Liver (tissue), 9 donors: ENCODE measurements around the gene ZNF335. TPM values are rescaled to one million over a fixed set of nuclear protein-coding genes. Genes with fewer than 3 reads are reported as not detected.
"Not testable (repeated sequence)": the region's sequence is repeated elsewhere in the genome, so short reads cannot be mapped to it uniquely, and the experiment has no call there.

Experiments used
- DNase-seq: peaks from one replicate; pipeline ENCODE4 v3.0.0-alpha.2; 2017; ENCODE audit warnings: low spot score
- H3K27ac ChIP-seq, 2 donors: one replicate each; pipeline ENCODE4 v1.7.0; 2013; ENCODE audit warnings: inconsistent platforms in 2 of 2, low read length in 2 of 2, control low read depth in 1 of 2, low read depth in 1 of 2, mild to moderate bottlenecking in 1 of 2
- H3K27me3 ChIP-seq, 4 donors: one replicate each; pipeline versions ENCODE4 v1.6.1 to v1.7.0; 2013; ENCODE audit warnings: low read length in 3 of 4, inconsistent platforms in 1 of 4, mild to moderate bottlenecking in 1 of 4, moderate library complexity in 1 of 4; ENCODE audit not compliant: control insufficient read depth in 4 of 4, insufficient read depth in 4 of 4
- H3K36me3 ChIP-seq, 4 donors: one replicate each; pipeline versions ENCODE4 v1.6.1 to v1.7.0; 2013; ENCODE audit warnings: low read length in 3 of 4, mild to moderate bottlenecking in 3 of 4, low read depth in 1 of 4, moderate library complexity in 1 of 4; ENCODE audit not compliant: control insufficient read depth in 4 of 4, insufficient read depth in 3 of 4
- H3K4me1 ChIP-seq, 4 donors: one replicate each; pipeline versions ENCODE4 v1.6.1 to v1.7.0; 2013; ENCODE audit warnings: low read length in 3 of 4, mild to moderate bottlenecking in 3 of 4, moderate library complexity in 1 of 4; ENCODE audit not compliant: control insufficient read depth in 4 of 4, insufficient read depth in 4 of 4
- H3K4me3 ChIP-seq, 3 donors: one replicate each; pipeline versions ENCODE4 v1.6.1 to v1.7.0; 2013; ENCODE audit warnings: low read length in 3 of 3, control low read depth in 1 of 3, low read depth in 1 of 3, mild to moderate bottlenecking in 1 of 3
- H3K9ac ChIP-seq, 2 donors: one replicate each; pipeline ENCODE4 v1.7.0; 2013; ENCODE audit warnings: low read length in 2 of 2, mild to moderate bottlenecking in 2 of 2, moderate library complexity in 2 of 2, control low read depth in 1 of 2, low read depth in 1 of 2
- H3K9me3 ChIP-seq, 4 donors: one replicate each; pipeline versions ENCODE4 v1.6.1 to v1.7.0; 2013; ENCODE audit warnings: low read length in 3 of 4; ENCODE audit not compliant: control insufficient read depth in 4 of 4
- FOXA1 ChIP-seq: IDR thresholded peaks from 2 replicates; pipeline ENCODE4 v1.6.1; 2016; ENCODE audit warnings: antibody characterized with exemption
- FOXA2 ChIP-seq: IDR thresholded peaks from 2 replicates; pipeline ENCODE4 v1.6.1; 2016; ENCODE audit warnings: antibody characterized with exemption
- HNF4A ChIP-seq, 2 donors: conservative IDR thresholded peaks; 2 replicates each; pipeline ENCODE4 v1.6.1; 2016; ENCODE audit warnings: antibody characterized with exemption in 2 of 2, mild to moderate bottlenecking in 2 of 2
- JUND ChIP-seq, 2 donors: IDR thresholded peaks; 2 replicates each; pipeline ENCODE4 v1.6.1; 2016; ENCODE audit warnings: antibody characterized with exemption in 2 of 2
- NR2F2 ChIP-seq: IDR thresholded peaks from 2 replicates; pipeline ENCODE4 v1.6.1; 2016; ENCODE audit warnings: antibody characterized with exemption
- RAD21 ChIP-seq, 2 donors: IDR thresholded peaks; 2 replicates each; pipeline ENCODE4 v1.6.1; 2016; ENCODE audit warnings: antibody characterized with exemption in 2 of 2, mild to moderate bottlenecking in 2 of 2
- TAF1 ChIP-seq: conservative IDR thresholded peaks from 2 replicates; pipeline ENCODE4 v1.6.1; 2016; ENCODE audit warnings: antibody characterized with exemption, mild to moderate bottlenecking
- WGBS: extraction: QIAGEN DNeasy Blood & Tissue Kit; methylation state at CpG from one replicate; pipeline ENCODE4 v1.1.7; 2013; 5-methylcytosine and 5-hydroxymethylcytosine counted together
- polyA plus RNA-seq, 2 donors: library from polyadenylated mRNA; stranded (reverse) in 1 of 2; unstranded in 1 of 2; fragments of 200-250 nt in 1 of 2; fragments of >200 nt in 1 of 2; fragmentation: Nextera tagmentation in 1 of 2; extraction: Ambion mirVana in 1 of 2; gene quantifications; one replicate each; pipeline versions ENCODE4 v1.2.1 to v1.2.3, GENCODE V29; 2013 to 2015
- total RNA-seq, 2 donors: library from RNA; depleted of rRNA; stranded (reverse); fragments of >200 nt; gene quantifications; one replicate each; pipeline ENCODE4 v1.2.3, GENCODE V29; 2014
- TF ChIP-seq, protein P1 (sequence below): IDR thresholded peaks from 2 replicates; pipeline ENCODE4 v1.6.1; 2016; ENCODE audit warnings: antibody characterized with exemption
- TF ChIP-seq, protein P2 (sequence below): IDR thresholded peaks from 2 replicates; pipeline ENCODE4 v1.6.1; 2016; ENCODE audit warnings: antibody characterized with exemption
- TF ChIP-seq, protein P3 (sequence below): fragments of 150-350 bp; IDR thresholded peaks from 2 replicates; pipeline ENCODE4 v1.5.1; 2017; ENCODE audit warnings: improper control_type of control experiment, low read depth, low read length; ENCODE audit not compliant: missing input control
- TF ChIP-seq, protein P4 (sequence below): IDR thresholded peaks from 2 replicates; pipeline ENCODE4 v1.6.1; 2016; ENCODE audit warnings: antibody characterized with exemption, mild to moderate bottlenecking
- donor health status: healthy.
- donor health status: healthy.
- donor health status: healthy.
- donor health status: healthy.
- donor health status: healthy.

The ZNF335 gene
- total and polyA plus RNA-seq, 4 donors = 3.0 to 14.6 (median 6.6) TPM

DNA sequence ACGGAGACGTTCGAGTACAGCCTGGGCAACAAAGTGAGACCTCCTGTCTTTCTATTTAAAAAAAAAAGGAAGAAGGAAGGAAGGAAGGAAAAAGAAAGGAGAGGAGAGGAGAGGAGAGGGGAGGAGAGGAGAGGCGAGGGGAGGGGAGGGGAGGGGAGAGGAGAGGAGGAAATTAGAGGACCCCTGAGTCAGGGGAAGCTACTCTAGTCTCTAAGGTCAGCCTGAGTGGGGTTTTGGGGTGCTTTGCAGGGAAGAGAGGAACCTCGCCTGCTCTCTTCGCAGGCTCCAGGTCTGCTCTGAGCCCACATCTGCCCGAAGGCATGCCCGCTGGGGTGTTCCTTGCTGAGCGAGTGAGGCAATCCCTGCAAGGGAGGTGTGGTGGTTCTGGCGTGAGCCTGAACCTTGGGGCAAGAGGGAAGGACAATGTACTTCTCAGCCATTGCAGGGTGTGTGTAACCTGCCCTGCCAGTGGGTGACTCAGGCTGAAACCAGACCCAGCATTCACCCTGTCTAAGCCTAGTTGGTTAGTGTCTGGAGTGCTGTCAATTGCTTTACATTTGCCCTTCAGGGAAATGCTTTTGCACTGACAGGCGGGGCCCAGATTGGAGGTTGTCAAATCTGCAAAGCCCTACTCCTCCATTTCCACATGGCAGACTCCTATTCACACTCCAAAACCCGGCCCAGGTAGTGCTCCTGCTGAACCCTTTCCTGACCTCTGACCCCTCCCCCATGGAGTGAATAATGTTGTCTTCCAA is 21.4 kb upstream of the ZNF335 start:
- no peak for TF ChIP-seq FOXA2
- no peak overlapping the region for H3K27ac ChIP-seq

DNA sequence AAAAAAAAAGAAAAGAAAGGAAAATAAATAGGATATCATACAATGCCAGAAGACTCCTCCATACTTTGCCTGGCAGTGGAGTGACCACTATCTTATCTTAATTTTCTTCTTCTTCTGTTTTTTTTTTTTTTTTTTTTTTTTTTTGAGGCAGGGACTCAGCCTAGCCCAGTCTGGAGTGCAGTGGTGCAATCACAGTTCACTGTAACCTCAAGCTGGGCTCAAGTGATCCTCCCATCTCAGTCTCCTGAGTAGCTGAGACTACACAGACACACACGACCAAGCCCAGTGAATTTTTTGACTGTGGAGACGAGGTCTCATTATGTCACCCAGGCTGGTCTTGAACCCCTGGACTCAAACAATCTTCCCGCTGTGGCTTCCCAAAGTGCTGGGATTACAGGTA is 19.6 kb upstream of the ZNF335 start:
- Histone ChIP-seq H3K9me3 (no peaks in the 10 kb centered on the region), H3K36me3 (no peaks in the 10 kb centered on the region), H3K27me3 (peaks cover 0 to 2% (median 0%) of the 10 kb centered on the region in 4 donors), H3K27ac (no peak overlapping the region), H3K4me3 (no peak overlapping the region), H3K4me1 (no peaks in the 10 kb centered on the region), H3K9ac (no peak overlapping the region)
- 80% methylated on average over 3 of the region's 3 CpGs for WGBS
- no peak for DNase-seq
- no peak for TF ChIP-seq NR2F2
- TF ChIP-seq TAF1 = no peak
- no peak for TF ChIP-seq JUND (IDR thresholded peaks at IDR 0.05)
- no peak for TF ChIP-seq FOXA2
- TF ChIP-seq HNF4A (conservative IDR thresholded peaks at IDR 0.05) = no peak
- TF ChIP-seq, protein P1, sequence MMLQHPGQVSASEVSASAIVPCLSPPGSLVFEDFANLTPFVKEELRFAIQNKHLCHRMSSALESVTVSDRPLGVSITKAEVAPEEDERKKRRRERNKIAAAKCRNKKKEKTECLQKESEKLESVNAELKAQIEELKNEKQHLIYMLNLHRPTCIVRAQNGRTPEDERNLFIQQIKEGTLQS = no peak

More for the DNA sequence above, 21.4 kb upstream of the ZNF335 start:
- Histone ChIP-seq H3K4me3 (no peak overlapping the region), H3K9me3 (no peaks in the 10 kb centered on the region), H3K27me3 (peaks cover 0 to 3% (median 1%) of the 10 kb centered on the region in 4 donors), H3K4me1 (no peaks in the 10 kb centered on the region), H3K9ac (no peak overlapping the region), H3K36me3 (no peaks in the 10 kb centered on the region)
- no peak for DNase-seq
- 72% methylated on average over 12 of the region's 12 CpGs for WGBS

DNA sequence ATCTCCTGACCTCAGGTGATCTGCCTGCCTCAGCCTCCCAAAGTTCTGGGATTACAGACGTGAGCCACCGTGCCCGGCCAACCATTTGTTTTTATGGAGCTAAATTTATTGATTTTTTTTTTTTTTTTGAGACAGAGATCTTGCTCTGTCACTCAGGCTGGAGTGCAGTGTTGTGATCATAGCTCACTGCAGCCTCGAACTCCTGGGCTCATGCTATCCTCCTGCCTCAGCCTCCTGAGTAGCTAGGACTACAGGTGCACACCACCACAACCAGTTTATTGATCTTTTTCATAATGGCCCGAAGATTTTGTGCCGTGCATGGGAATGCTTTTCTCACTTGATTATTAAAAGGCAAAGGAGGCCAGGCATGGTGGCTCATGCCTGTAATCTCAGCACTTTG is 16.8 kb upstream of the ZNF335 start:
- DNase-seq, H3K9ac ChIP-seq, H3K4me3 ChIP-seq, H3K9me3 ChIP-seq, H3K27me3 ChIP-seq, H3K27ac ChIP-seq, H3K4me1 ChIP-seq, H3K36me3 ChIP-seq: not testable (repeated sequence)
- 54% methylated on average over 6 of the region's 6 CpGs for WGBS

DNA sequence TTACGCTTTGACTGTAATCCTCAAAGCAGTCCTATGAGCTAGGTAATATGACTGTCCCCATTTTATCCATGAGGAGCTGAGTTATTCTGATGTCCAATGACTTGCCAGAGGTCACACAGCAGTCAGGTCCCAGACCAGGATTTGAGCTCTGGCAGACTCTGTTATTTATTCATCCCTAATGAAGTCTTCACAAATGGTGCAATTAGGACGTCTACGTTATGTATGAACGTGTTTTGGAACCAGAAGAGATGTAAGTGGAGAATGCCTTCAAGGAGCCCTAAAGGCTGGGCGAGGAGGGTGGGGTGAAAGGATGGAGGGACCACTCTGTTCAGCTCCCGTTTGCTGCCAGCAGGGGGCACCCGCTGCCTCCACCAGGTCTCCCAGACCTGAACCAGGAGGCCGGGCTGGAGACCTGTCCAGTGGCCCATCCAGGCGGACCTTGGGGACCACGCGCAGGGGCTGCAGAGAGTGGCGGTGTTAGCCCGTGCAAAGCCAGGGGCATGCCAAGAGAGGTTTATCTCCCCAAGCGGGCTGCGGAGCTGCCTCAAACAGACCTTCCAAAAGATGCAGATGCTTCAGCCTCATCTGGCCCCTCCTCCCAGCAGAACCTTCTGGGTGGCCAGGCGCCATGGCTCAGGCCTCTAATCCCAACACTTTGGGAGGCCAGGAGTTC is 15.2 kb upstream of the ZNF335 start:
- WGBS = 9% methylated on average over 16 of the region's 16 CpGs
- DNase-seq = peak; percentile 82
- no peaks in the 10 kb centered on the region for H3K4me1 ChIP-seq
- TF ChIP-seq, protein P1 = no peak
- no peak for TF ChIP-seq HNF4A (conservative IDR thresholded peaks at IDR 0.05)
- TF ChIP-seq, protein P2, sequence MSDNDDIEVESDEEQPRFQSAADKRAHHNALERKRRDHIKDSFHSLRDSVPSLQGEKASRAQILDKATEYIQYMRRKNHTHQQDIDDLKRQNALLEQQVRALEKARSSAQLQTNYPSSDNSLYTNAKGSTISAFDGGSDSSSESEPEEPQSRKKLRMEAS = no peak
- TF ChIP-seq, protein P3, sequence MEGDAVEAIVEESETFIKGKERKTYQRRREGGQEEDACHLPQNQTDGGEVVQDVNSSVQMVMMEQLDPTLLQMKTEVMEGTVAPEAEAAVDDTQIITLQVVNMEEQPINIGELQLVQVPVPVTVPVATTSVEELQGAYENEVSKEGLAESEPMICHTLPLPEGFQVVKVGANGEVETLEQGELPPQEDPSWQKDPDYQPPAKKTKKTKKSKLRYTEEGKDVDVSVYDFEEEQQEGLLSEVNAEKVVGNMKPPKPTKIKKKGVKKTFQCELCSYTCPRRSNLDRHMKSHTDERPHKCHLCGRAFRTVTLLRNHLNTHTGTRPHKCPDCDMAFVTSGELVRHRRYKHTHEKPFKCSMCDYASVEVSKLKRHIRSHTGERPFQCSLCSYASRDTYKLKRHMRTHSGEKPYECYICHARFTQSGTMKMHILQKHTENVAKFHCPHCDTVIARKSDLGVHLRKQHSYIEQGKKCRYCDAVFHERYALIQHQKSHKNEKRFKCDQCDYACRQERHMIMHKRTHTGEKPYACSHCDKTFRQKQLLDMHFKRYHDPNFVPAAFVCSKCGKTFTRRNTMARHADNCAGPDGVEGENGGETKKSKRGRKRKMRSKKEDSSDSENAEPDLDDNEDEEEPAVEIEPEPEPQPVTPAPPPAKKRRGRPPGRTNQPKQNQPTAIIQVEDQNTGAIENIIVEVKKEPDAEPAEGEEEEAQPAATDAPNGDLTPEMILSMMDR = peak; percentile 63
- TF ChIP-seq RAD21 (IDR thresholded peaks at IDR 0.05) = peak; percentile 68 to 76
- TF ChIP-seq, protein P4, sequence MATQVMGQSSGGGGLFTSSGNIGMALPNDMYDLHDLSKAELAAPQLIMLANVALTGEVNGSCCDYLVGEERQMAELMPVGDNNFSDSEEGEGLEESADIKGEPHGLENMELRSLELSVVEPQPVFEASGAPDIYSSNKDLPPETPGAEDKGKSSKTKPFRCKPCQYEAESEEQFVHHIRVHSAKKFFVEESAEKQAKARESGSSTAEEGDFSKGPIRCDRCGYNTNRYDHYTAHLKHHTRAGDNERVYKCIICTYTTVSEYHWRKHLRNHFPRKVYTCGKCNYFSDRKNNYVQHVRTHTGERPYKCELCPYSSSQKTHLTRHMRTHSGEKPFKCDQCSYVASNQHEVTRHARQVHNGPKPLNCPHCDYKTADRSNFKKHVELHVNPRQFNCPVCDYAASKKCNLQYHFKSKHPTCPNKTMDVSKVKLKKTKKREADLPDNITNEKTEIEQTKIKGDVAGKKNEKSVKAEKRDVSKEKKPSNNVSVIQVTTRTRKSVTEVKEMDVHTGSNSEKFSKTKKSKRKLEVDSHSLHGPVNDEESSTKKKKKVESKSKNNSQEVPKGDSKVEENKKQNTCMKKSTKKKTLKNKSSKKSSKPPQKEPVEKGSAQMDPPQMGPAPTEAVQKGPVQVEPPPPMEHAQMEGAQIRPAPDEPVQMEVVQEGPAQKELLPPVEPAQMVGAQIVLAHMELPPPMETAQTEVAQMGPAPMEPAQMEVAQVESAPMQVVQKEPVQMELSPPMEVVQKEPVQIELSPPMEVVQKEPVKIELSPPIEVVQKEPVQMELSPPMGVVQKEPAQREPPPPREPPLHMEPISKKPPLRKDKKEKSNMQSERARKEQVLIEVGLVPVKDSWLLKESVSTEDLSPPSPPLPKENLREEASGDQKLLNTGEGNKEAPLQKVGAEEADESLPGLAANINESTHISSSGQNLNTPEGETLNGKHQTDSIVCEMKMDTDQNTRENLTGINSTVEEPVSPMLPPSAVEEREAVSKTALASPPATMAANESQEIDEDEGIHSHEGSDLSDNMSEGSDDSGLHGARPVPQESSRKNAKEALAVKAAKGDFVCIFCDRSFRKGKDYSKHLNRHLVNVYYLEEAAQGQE = no peak
- no peak for TF ChIP-seq FOXA2
- no peak for TF ChIP-seq FOXA1
- H3K9ac ChIP-seq = no peak overlapping the region
- no peak overlapping the region for H3K27ac ChIP-seq
- H3K36me3 ChIP-seq = no peaks in the 10 kb centered on the region
- H3K4me3 ChIP-seq = no peak overlapping the region
- H3K9me3 ChIP-seq = no peaks in the 10 kb centered on the region
- H3K27me3 ChIP-seq = peaks cover 0 to 2% (median 1%) of the 10 kb centered on the region in 4 donors
